ENCODE measurements around the gene ANAPC1.
A peak's percentile ranks its signal among the peaks of the same experiment; 100 is the strongest.

The ANAPC1 gene

DNA sequence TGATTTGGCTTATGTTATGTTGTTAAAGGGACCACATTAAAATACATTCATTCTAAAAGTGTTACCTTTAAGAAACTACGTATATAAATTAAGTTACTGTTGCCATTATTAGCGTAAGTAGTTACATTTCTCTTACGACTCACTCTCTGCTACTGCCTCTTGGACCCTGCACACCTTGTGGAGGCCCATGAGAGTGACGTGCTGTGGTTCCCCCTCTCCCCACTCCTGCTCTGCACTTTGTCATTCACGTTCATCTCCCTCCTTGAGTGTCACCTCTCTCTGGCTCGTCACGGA lies 13.6 kb upstream of the ANAPC1 start:
- H3K9me3 ChIP-seq (replicated peaks; ENCODE audit: insufficient read depth, low read length), result no peaks in the 10 kb centered on the region
- no peaks in the 10 kb centered on the region for H3K9me2 ChIP-seq (replicated peaks; ENCODE audit: insufficient read depth, low read length)
- H3K27ac ChIP-seq (ENCODE audit: low read length), result peak overlapping the region; percentile 44; the same call in 1 of the 2 replicates
- peaks cover 20% of the 10 kb centered on the region for H3F3A ChIP-seq (ENCODE audit: insufficient read depth, low read length)
- H3K9ac ChIP-seq (ENCODE audit: low read length), result peak overlapping the region; percentile 56; the same call in 1 of the 2 replicates
- no peak for DNase-seq
- H3K4me3 ChIP-seq (ENCODE audit: low read length), result peak overlapping the region; percentile 94
- peak overlapping the region; percentile 75 for H3K4me2 ChIP-seq (ENCODE audit: low read depth, low read length)
- no peaks in the 10 kb centered on the region for H3K27me3 ChIP-seq (replicated peaks; ENCODE audit: insufficient read depth, low read length)
- no peak for TF ChIP-seq EZH2phosphoT487 (IDR thresholded peaks at IDR 0.05; ENCODE audit: low read length)
- no peak for TF ChIP-seq EZH2 (optimal IDR thresholded peaks at IDR 0.05; ENCODE audit: low read depth, low read length)
- TF ChIP-seq, protein P1, sequence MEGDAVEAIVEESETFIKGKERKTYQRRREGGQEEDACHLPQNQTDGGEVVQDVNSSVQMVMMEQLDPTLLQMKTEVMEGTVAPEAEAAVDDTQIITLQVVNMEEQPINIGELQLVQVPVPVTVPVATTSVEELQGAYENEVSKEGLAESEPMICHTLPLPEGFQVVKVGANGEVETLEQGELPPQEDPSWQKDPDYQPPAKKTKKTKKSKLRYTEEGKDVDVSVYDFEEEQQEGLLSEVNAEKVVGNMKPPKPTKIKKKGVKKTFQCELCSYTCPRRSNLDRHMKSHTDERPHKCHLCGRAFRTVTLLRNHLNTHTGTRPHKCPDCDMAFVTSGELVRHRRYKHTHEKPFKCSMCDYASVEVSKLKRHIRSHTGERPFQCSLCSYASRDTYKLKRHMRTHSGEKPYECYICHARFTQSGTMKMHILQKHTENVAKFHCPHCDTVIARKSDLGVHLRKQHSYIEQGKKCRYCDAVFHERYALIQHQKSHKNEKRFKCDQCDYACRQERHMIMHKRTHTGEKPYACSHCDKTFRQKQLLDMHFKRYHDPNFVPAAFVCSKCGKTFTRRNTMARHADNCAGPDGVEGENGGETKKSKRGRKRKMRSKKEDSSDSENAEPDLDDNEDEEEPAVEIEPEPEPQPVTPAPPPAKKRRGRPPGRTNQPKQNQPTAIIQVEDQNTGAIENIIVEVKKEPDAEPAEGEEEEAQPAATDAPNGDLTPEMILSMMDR (IDR thresholded peaks at IDR 0.05; ENCODE audit: low read length), result no peak
- H2AFZ ChIP-seq (ENCODE audit: low read length), result peak overlapping the region; percentile 79
- peaks cover 37% of the 10 kb centered on the region for H3K79me2 ChIP-seq (ENCODE audit: low read length)
- no peaks in the 10 kb centered on the region for H4K20me1 ChIP-seq (ENCODE audit: insufficient read depth, low read length)
- no peaks in the 10 kb centered on the region for H3K36me3 ChIP-seq (replicated peaks; ENCODE audit: insufficient read depth, low read length)
- peaks cover 13% of the 10 kb centered on the region for H3K4me1 ChIP-seq (ENCODE audit: low read length)

DNA sequence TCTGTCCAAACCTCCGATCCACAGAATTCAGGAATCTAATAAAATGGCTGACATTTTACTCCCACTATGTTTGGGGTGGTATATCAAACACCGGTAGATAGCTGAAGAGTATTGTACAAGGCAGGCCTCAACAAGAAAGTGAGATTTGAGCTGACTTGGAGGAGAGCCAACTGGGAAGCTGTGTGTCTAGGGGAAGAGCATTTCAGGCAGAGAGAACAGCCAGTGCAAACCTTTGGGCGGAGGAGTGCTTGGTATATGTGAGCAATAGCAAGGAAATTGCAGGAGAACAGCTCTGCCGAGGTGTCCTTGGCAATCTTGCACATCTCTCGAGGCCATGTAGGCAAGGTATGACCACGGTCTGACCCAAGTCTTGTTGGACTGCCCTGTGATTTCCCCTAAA lies 12.6 kb upstream of the ANAPC1 start:
- Histone ChIP-seq H3K4me3 (ENCODE audit: low read length) (no peak overlapping the region), H3F3A (ENCODE audit: insufficient read depth, low read length) (peaks cover 20% of the 10 kb centered on the region), H3K9ac (ENCODE audit: low read length) (no peak overlapping the region), H3K27me3 (replicated peaks; ENCODE audit: insufficient read depth, low read length) (no peaks in the 10 kb centered on the region), H3K4me1 (ENCODE audit: low read length) (peaks cover 13% of the 10 kb centered on the region), H3K27ac (ENCODE audit: low read length) (no peak overlapping the region), H3K79me2 (ENCODE audit: low read length) (peaks cover 29% of the 10 kb centered on the region), H3K9me3 (replicated peaks; ENCODE audit: insufficient read depth, low read length) (no peaks in the 10 kb centered on the region), H4K20me1 (ENCODE audit: insufficient read depth, low read length) (no peaks in the 10 kb centered on the region), H3K9me2 (replicated peaks; ENCODE audit: insufficient read depth, low read length) (no peaks in the 10 kb centered on the region), H3K36me3 (replicated peaks; ENCODE audit: insufficient read depth, low read length) (no peaks in the 10 kb centered on the region), H3K4me2 (ENCODE audit: low read depth, low read length) (no peak overlapping the region), H2AFZ (ENCODE audit: low read length) (no peak overlapping the region)
- DNase-seq, result no peak
- TF ChIP-seq EZH2phosphoT487 (IDR thresholded peaks at IDR 0.05; ENCODE audit: low read length) (no peak), EZH2 (optimal IDR thresholded peaks at IDR 0.05; ENCODE audit: low read depth, low read length) (no peak)
- TF ChIP-seq, protein P1 (IDR thresholded peaks at IDR 0.05; ENCODE audit: low read length), result no peak

DNA sequence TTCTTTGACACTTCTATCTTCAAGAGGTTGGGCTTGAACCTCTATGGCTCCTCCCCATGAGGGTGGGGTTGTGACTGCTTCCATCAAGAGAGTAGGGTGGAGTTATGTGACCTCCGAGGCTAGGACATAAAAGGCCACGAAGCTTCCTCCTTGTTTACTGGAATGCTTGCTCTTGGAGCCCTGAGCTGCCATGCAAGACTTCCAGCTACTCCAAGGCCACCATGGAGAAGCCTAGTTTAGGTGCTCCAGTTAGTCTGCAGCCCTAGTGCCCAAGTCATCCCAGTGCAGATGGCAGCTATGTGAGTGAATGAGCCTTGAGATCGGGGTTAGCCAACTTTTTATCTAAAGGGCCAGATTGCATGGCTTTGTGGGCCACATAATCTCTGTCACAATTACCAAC lies 12.0 kb upstream of the ANAPC1 start:
- H2AFZ ChIP-seq (ENCODE audit: low read length), result peak overlapping the region; percentile 35

More for the DNA sequence above, 12.0 kb upstream of the ANAPC1 start:
- Histone ChIP-seq H3K79me2 (ENCODE audit: low read length) (peaks cover 24% of the 10 kb centered on the region), H3K36me3 (replicated peaks; ENCODE audit: insufficient read depth, low read length) (no peaks in the 10 kb centered on the region), H3F3A (ENCODE audit: insufficient read depth, low read length) (peaks cover 18% of the 10 kb centered on the region), H3K9me3 (replicated peaks; ENCODE audit: insufficient read depth, low read length) (no peaks in the 10 kb centered on the region), H4K20me1 (ENCODE audit: insufficient read depth, low read length) (no peaks in the 10 kb centered on the region), H3K9ac (ENCODE audit: low read length) (no peak overlapping the region), H3K9me2 (replicated peaks; ENCODE audit: insufficient read depth, low read length) (no peaks in the 10 kb centered on the region), H3K27ac (ENCODE audit: low read length) (no peak overlapping the region), H3K4me1 (ENCODE audit: low read length) (peaks cover 10% of the 10 kb centered on the region), H3K27me3 (replicated peaks; ENCODE audit: insufficient read depth, low read length) (no peaks in the 10 kb centered on the region), H3K4me3 (ENCODE audit: low read length) (no peak overlapping the region), H3K4me2 (ENCODE audit: low read depth, low read length) (no peak overlapping the region)
- TF ChIP-seq, protein P1 (IDR thresholded peaks at IDR 0.05; ENCODE audit: low read length), result no peak
- no peak for TF ChIP-seq EZH2 (optimal IDR thresholded peaks at IDR 0.05; ENCODE audit: low read depth, low read length)
- TF ChIP-seq EZH2phosphoT487 (IDR thresholded peaks at IDR 0.05; ENCODE audit: low read length), result no peak
- DNase-seq, result no peak

All from MM.1S (cell line).